Amygdala (tissue), 56 donors: ENCODE measurements around the gene ACTN1.
"Not testable (repeated sequence)": the region's sequence is repeated elsewhere in the genome, so short reads cannot be mapped to it uniquely, and the experiment has no call there.

Experiments used
- DNase-seq, 56 donors: peaks; one replicate each; lab custom pipeline; 2025; lab: John Stamatoyannopoulos, UW

The ACTN1 gene

GRCh38 chr14:68879841-68880575 lies 99.1 kb downstream of the ACTN1 start:
- DNase-seq, result no peak

- DNase-seq, result no peak
These were observed 99.8 kb downstream of the ACTN1 start for GRCh38 chr14:68879321-68879781.

- DNase-seq, result no peak
These were observed 100.2 kb downstream of the ACTN1 start for GRCh38 chr14:68878908-68879307.

- DNase-seq, result no peak
These were observed 101.0 kb downstream of the ACTN1 start for GRCh38 chr14:68877993-68878575.

GRCh38 chr14:68876976-68877375 lies 102.1 kb downstream of the ACTN1 start:
- DNase-seq, result no peak

GRCh38 chr14:68874746-68875155 lies 104.4 kb downstream of the ACTN1 start:
- DNase-seq, result no peak

- DNase-seq, result no peak
These were observed 105.7 kb downstream of the ACTN1 start for GRCh38 chr14:68873376-68873775.

GRCh38 chr14:68871392-68871791 lies 107.7 kb downstream of the ACTN1 start:
- no peak for DNase-seq

GRCh38 chr14:68866991-68867533 lies 112.0 kb downstream of the ACTN1 start:
- DNase-seq, result no peak

- DNase-seq, result no peak
These were observed 113.6 kb downstream of the ACTN1 start for GRCh38 chr14:68865542-68865941.

- no peak for DNase-seq
These were observed 114.7 kb downstream of the ACTN1 start for GRCh38 chr14:68864361-68864750.

- no peak for DNase-seq
These were observed 115.3 kb downstream of the ACTN1 start for GRCh38 chr14:68863610-68864360.

- peak in 46 of 56 donors; percentile 1 to 78 (median 38) for DNase-seq
These were observed 116.0 kb downstream of the ACTN1 start for GRCh38 chr14:68862954-68863594.

GRCh38 chr14:68860771-68861170 lies 118.3 kb downstream of the ACTN1 start:
- DNase-seq, result no peak

GRCh38 chr14:68857516-68858070 lies 121.5 kb downstream of the ACTN1 start:
- no peak for DNase-seq

- no peak for DNase-seq
These were observed 122.5 kb downstream of the ACTN1 start for GRCh38 chr14:68856572-68856971.

GRCh38 chr14:68854421-68854820 lies 124.7 kb downstream of the ACTN1 start:
- DNase-seq, result no peak

- DNase-seq, result no peak
These were observed 125.4 kb downstream of the ACTN1 start for GRCh38 chr14:68853749-68854148.

GRCh38 chr14:68852493-68852892 lies 126.6 kb downstream of the ACTN1 start:
- not testable (repeated sequence) for DNase-seq

- DNase-seq, result no peak
These were observed 128.0 kb downstream of the ACTN1 start for GRCh38 chr14:68851078-68851477.
